CD14-positive monocyte (primary cell): ENCODE results near the gene GREB1L. TPM values are rescaled to one million over a fixed set of nuclear protein-coding genes. Genes with fewer than 3 reads are reported as not detected.

Source experiments
- DNase-seq, 3 donors: peaks; one replicate each; pipeline ENCODE4 v3.0.0-alpha.2; 2011 to 2022
- H2AFZ ChIP-seq: 2 replicates; pipeline ENCODE4 v1.6.0; 2012; ENCODE audit warnings: mild to moderate bottlenecking, low read depth, low read length, inconsistent platforms; ENCODE audit not compliant: insufficient read depth, poor library complexity, severe bottlenecking
- H3K27ac ChIP-seq, 2 donors: 1 replicate in 1 of 2; 2 replicates in 1 of 2; pipeline ENCODE4 v1.5.1; 2012 to 2013; ENCODE audit warnings: low read length in 2 of 2, control low read depth in 1 of 2, inconsistent platforms in 1 of 2, low read depth in 1 of 2, mild to moderate bottlenecking in 1 of 2
- H3K27me3 ChIP-seq, 2 donors: one replicate each; pipeline versions ENCODE4 v1.6.0 to v1.6.1; 2011 to 2013; ENCODE audit warnings: low read length in 2 of 2; ENCODE audit not compliant: control insufficient read depth in 2 of 2, insufficient read depth in 2 of 2
- H3K36me3 ChIP-seq, 2 donors: replicated peaks in 1 of 2; 1 replicate in 1 of 2; 2 replicates in 1 of 2; pipeline versions ENCODE4 v1.5.1 to v1.6.1; 2012 to 2013; ENCODE audit warnings: low read length in 2 of 2, control low read depth in 1 of 2, inconsistent platforms in 1 of 2, mild to moderate bottlenecking in 1 of 2; ENCODE audit not compliant: insufficient read depth in 2 of 2, control insufficient read depth in 1 of 2
- H3K4me1 ChIP-seq, 2 donors: 1 replicate in 1 of 2; 2 replicates in 1 of 2; pipeline versions ENCODE4 v1.5.1 to v1.6.1; 2012 to 2013; ENCODE audit warnings: low read length in 2 of 2, control low read depth in 1 of 2, inconsistent platforms in 1 of 2, mild to moderate bottlenecking in 1 of 2, moderate library complexity in 1 of 2; ENCODE audit not compliant: insufficient read depth in 2 of 2, control insufficient read depth in 1 of 2
- H3K4me2 ChIP-seq: replicated peaks from 2 replicates; pipeline ENCODE3; 2012; ENCODE audit warnings: low read length, moderate library complexity, mild to moderate bottlenecking; ENCODE audit not compliant: poor library complexity, severe bottlenecking; ENCODE audit errors: extremely low read depth
- H3K4me3 ChIP-seq, 3 experiments: fragments of 200-600 bp in 1 of 3; sonication (generic) in 1 of 3; replicated peaks in 1 of 3; 1 replicate in 2 of 3; 2 replicates in 1 of 3; pipeline ENCODE4 v1.5.1; 2011 to 2013; ENCODE audit warnings: low read length in 3 of 3, mild to moderate bottlenecking in 3 of 3, control low read depth in 2 of 3, low read depth in 2 of 3, inconsistent platforms in 1 of 3, moderate library complexity in 1 of 3
- H3K79me2 ChIP-seq: 2 replicates; pipeline ENCODE4 v1.6.0; 2012; ENCODE audit warnings: mild to moderate bottlenecking, control low read depth, inconsistent platforms, low read length, moderate library complexity; ENCODE audit not compliant: insufficient read depth
- H3K9ac ChIP-seq: 2 replicates; pipeline ENCODE4 v1.6.0; 2017; ENCODE audit warnings: low read length, mild to moderate bottlenecking; ENCODE audit not compliant: insufficient read depth, poor library complexity, severe bottlenecking
- H3K9me3 ChIP-seq, 2 donors: replicated peaks in 1 of 2; 1 replicate in 1 of 2; 2 replicates in 1 of 2; pipeline versions ENCODE4 v1.5.1 to v1.6.1; 2012 to 2013; ENCODE audit warnings: low read length in 2 of 2, control low read depth in 1 of 2; ENCODE audit not compliant: control insufficient read depth in 1 of 2, insufficient read depth in 1 of 2
- H4K20me1 ChIP-seq: 2 replicates; pipeline ENCODE4 v1.6.0; 2012; ENCODE audit warnings: mild to moderate bottlenecking, low read length, control low read depth, moderate library complexity; ENCODE audit not compliant: insufficient read depth
- H3K27ac Mint-ChIP-seq, 7 donors: one replicate each; pipeline ENCODE4 v1.8.0; 2020; ENCODE audit warnings: mild to moderate bottlenecking in 7 of 7, mixed read lengths in 7 of 7, moderate library complexity in 6 of 7, inconsistent platforms in 2 of 7
- H3K27me3 Mint-ChIP-seq, 3 donors: one replicate each; pipeline ENCODE4 v1.8.0; 2021 to 2022; ENCODE audit warnings: low read depth in 3 of 3, mild to moderate bottlenecking in 3 of 3, mixed read lengths in 3 of 3, moderate library complexity in 3 of 3, inconsistent platforms in 1 of 3
- H3K36me3 Mint-ChIP-seq, 2 donors: one replicate each; pipeline ENCODE4 v1.8.0; 2020; ENCODE audit warnings: mixed read lengths in 2 of 2, inconsistent platforms in 1 of 2, mild to moderate bottlenecking in 1 of 2
- H3K4me1 Mint-ChIP-seq: one replicate; pipeline ENCODE4 v1.8.0; 2020; ENCODE audit warnings: mild to moderate bottlenecking, mixed read lengths
- H3K4me3 Mint-ChIP-seq, 2 donors: one replicate each; pipeline ENCODE4 v1.8.0; 2020; ENCODE audit warnings: mild to moderate bottlenecking in 2 of 2, mixed read lengths in 2 of 2, moderate library complexity in 1 of 2
- H3K9me3 Mint-ChIP-seq, 7 donors: one replicate each; pipeline ENCODE4 v1.8.0; 2020 to 2022; ENCODE audit warnings: mixed read lengths in 7 of 7, mild to moderate bottlenecking in 6 of 7, moderate library complexity in 6 of 7, inconsistent platforms in 2 of 7
- CTCF ChIP-seq: fragments of 200-600 bp; IDR thresholded peaks from one replicate; pipeline ENCODE4 v1.8.0; 2022; ENCODE audit warnings: antibody characterized with exemption, mild to moderate bottlenecking
- WGBS: methylation state at CpG from one replicate; pipeline ENCODE4 v1.1.5; 2013; ENCODE audit warnings: missing lambda C conversion rate; ENCODE audit not compliant: insufficient coverage; 5-methylcytosine and 5-hydroxymethylcytosine counted together
- intact Hi-C, 2 donors: fragments of 100-400 bp; cut with micrococcal nuclease; formaldehyde crosslinking; loops; one replicate each; pipeline versions ENCODE4 v1.15.0 to v1.15.1; 2023
- polyA plus RNA-seq, 3 donors: library from polyadenylated mRNA; depleted of rRNA in 1 of 3; unstranded in 2 of 3; stranded (reverse) in 1 of 3; fragments of 300-500 nt in 2 of 3; fragments of >200 nt in 1 of 3; fragmentation: Illumina TruSeq in 2 of 3; gene quantifications; 1 replicate in 2 of 3; 2 replicates in 1 of 3; pipeline ENCODE4 v1.2.3, GENCODE V29; 2012 to 2021

Gene GREB1L
- polyA plus RNA-seq, 3 donors, result 0.02 to 0.03 TPM; not detected in 1

DNA sequence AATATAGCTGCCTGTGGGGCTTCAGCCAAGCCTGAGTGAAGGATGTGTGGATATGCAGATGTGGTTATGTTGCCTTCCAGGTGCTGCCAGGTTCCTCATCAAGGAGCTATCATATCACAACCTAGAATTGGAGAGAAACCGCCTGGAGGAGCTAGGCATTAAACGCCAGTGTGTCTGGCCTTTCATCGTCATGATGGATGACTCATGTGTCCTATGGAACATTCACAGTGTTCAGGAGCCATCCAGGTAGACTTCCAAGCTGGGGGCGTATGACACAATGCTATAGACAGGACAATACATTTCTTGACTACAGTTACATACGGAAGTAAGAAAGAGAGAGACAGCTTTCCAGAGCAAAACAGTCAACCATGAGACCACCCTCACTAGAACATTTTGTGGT is 271.7 kb downstream of the GREB1L start:
- Mint-ChIP-seq H3K4me3 (no peak overlapping the region), H3K36me3 (peaks cover 7 to 11% of the 10 kb centered on the region in 2 donors), H3K27me3 (no peaks in the 10 kb centered on the region), H3K9me3 (peaks cover 0 to 2% (median 0%) of the 10 kb centered on the region in 7 donors), H3K27ac (peak overlapping the region in 1 of 7 donors; percentile 9), H3K4me1 (no peaks in the 10 kb centered on the region)
- H3K27me3 ChIP-seq, result no peaks in the 10 kb centered on the region
- no peaks in the 10 kb centered on the region for H4K20me1 ChIP-seq
- H3K9ac ChIP-seq, result no peak overlapping the region
- no peak overlapping the region for H2AFZ ChIP-seq
- no peak overlapping the region for H3K4me2 ChIP-seq
- H3K9me3 ChIP-seq, result no peaks in the 10 kb centered on the region
- no peaks in the 10 kb centered on the region for H3K4me1 ChIP-seq
- no peak for DNase-seq
- no peak overlapping the region for H3K27ac ChIP-seq
- 80% methylated on average over 1 of the region's 5 CpGs for WGBS
- H3K79me2 ChIP-seq, result no peaks in the 10 kb centered on the region
- no peak overlapping the region for H3K4me3 ChIP-seq
- TF ChIP-seq CTCF, result no peak
- no peaks in the 10 kb centered on the region for H3K36me3 ChIP-seq
- intact Hi-C loops, result no loop called here

DNA sequence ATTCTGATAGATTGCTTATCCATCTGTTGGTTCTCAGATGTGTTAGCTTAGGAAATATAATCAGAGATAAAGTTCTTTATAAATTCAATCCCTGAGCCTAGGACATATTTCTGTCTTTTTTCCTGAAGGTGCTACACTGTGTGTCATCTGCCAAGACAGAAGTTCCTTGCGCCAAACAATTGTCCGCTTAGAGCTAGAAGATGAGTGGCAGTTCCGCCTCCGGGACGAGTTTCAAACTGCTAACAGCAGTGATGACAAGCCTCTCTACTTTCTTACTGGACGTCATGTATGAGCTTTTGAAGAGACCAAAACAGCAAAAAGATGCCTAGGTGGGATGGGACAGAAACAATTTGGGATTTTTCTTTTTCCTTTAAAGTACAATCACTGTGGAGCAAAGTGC is 280.5 kb downstream of the GREB1L start:
- Mint-ChIP-seq H3K4me1 (no peaks in the 10 kb centered on the region), H3K9me3 (no peaks in the 10 kb centered on the region), H3K27me3 (no peaks in the 10 kb centered on the region), H3K36me3 (peaks cover 42 to 66% of the 10 kb centered on the region in 2 donors), H3K27ac (peak overlapping the region in 1 of 7 donors; percentile 70), H3K4me3 (no peak overlapping the region)
- H3K9ac ChIP-seq, result no peak overlapping the region
- H3K79me2 ChIP-seq, result no peaks in the 10 kb centered on the region
- TF ChIP-seq CTCF, result no peak
- no peak overlapping the region for H3K4me3 ChIP-seq
- 100% methylated on average over 1 of the region's 6 CpGs for WGBS
- no peaks in the 10 kb centered on the region for H3K9me3 ChIP-seq
- H3K27ac ChIP-seq, result no peak overlapping the region
- H3K36me3 ChIP-seq, result peaks cover 28 to 50% of the 10 kb centered on the region in 2 donors
- DNase-seq, result no peak
- H3K4me2 ChIP-seq, result no peak overlapping the region
- H3K27me3 ChIP-seq, result no peaks in the 10 kb centered on the region
- no peaks in the 10 kb centered on the region for H4K20me1 ChIP-seq
- H2AFZ ChIP-seq, result no peak overlapping the region
- intact Hi-C loops, result no loop called here
- H3K4me1 ChIP-seq, result no peaks in the 10 kb centered on the region
